IgD-negative memory B cell (primary cell): ENCODE measurements around the gene SSC4D. TPM values are rescaled to one million over a fixed set of nuclear protein-coding genes. Genes with fewer than 3 reads are reported as not detected.

Source experiments
- H3K27ac Mint-ChIP-seq, 3 donors: one replicate each; pipeline ENCODE4 v1.8.0; 2020 to 2022; ENCODE audit warnings: mild to moderate bottlenecking in 3 of 3, mixed read lengths in 3 of 3, moderate library complexity in 1 of 3
- H3K27me3 Mint-ChIP-seq: one replicate; pipeline ENCODE4 v1.8.0; 2021; ENCODE audit warnings: mixed read lengths
- H3K36me3 Mint-ChIP-seq: one replicate; pipeline ENCODE4 v1.8.0; 2020; ENCODE audit warnings: mild to moderate bottlenecking, mixed read lengths
- H3K4me1 Mint-ChIP-seq, 3 donors: one replicate each; pipeline ENCODE4 v1.8.0; 2020 to 2022; ENCODE audit warnings: mixed read lengths in 3 of 3, mild to moderate bottlenecking in 1 of 3
- H3K4me3 Mint-ChIP-seq, 4 donors: one replicate each; pipeline ENCODE4 v1.8.0; 2020 to 2022; ENCODE audit warnings: mild to moderate bottlenecking in 4 of 4, mixed read lengths in 4 of 4, moderate library complexity in 3 of 4
- H3K9me3 Mint-ChIP-seq, 3 donors: one replicate each; pipeline ENCODE4 v1.8.0; 2020 to 2021; ENCODE audit warnings: mixed read lengths in 3 of 3, mild to moderate bottlenecking in 1 of 3
- polyA plus RNA-seq: library from polyadenylated mRNA; unstranded; fragments of 300-500 nt; fragmentation: Illumina TruSeq; gene quantifications from one replicate; pipeline ENCODE4 v1.2.3, GENCODE V29; 2021

The SSC4D gene
- polyA plus RNA-seq, 1 donor from 2014 or later = not detected

- no peaks in the 10 kb centered on the region for H3K27me3 Mint-ChIP-seq
- peaks cover 26 to 52% (median 44%) of the 10 kb centered on the region in 3 donors for H3K4me1 Mint-ChIP-seq
- H3K4me3 Mint-ChIP-seq = no peak overlapping the region
- peaks cover 2% of the 10 kb centered on the region for H3K36me3 Mint-ChIP-seq
- no peaks in the 10 kb centered on the region for H3K9me3 Mint-ChIP-seq
- H3K27ac Mint-ChIP-seq = no peak overlapping the region
Measured at GRCh38 chr7:76340617-76341131, 68.8 kb downstream of the SSC4D start.

Other genes with a start within 250 kb of the SSC4D start
- not detected for gene SRRM3, start 207.8 kb downstream of the SSC4D start, polyA plus RNA-seq
- 76.4 TPM for gene HSPB1, start 107.0 kb downstream of the SSC4D start, polyA plus RNA-seq
- gene YWHAG, start 50.7 kb downstream of the SSC4D start, polyA plus RNA-seq = 3.5 TPM
- 4.1 TPM for gene ZP3, start 15.3 kb upstream of the SSC4D start, polyA plus RNA-seq
- gene DTX2, start 52.0 kb upstream of the SSC4D start, polyA plus RNA-seq = 19.9 TPM
- gene UPK3B, start 100.9 kb upstream of the SSC4D start, polyA plus RNA-seq = not detected
- gene SPDYE16, start 133.6 kb upstream of the SSC4D start, polyA plus RNA-seq = 0.11 TPM
- 11.1 TPM for gene POMZP3, start 217.6 kb upstream of the SSC4D start, polyA plus RNA-seq